Activated CD4-positive, CD25-positive, alpha-beta regulatory T cell treated with anti-CD3 and anti-CD28 coated beads, Interleukin-2, amount 50 U/mL, for 72 hours (primary cell): Measurements from ENCODE around the gene ANGPTL8.

ENCODE experiments used
- DNase-seq: peaks from one replicate; pipeline ENCODE4 v3.0.0; 2021

The ANGPTL8 gene, protein sequence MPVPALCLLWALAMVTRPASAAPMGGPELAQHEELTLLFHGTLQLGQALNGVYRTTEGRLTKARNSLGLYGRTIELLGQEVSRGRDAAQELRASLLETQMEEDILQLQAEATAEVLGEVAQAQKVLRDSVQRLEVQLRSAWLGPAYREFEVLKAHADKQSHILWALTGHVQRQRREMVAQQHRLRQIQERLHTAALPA

DNA sequence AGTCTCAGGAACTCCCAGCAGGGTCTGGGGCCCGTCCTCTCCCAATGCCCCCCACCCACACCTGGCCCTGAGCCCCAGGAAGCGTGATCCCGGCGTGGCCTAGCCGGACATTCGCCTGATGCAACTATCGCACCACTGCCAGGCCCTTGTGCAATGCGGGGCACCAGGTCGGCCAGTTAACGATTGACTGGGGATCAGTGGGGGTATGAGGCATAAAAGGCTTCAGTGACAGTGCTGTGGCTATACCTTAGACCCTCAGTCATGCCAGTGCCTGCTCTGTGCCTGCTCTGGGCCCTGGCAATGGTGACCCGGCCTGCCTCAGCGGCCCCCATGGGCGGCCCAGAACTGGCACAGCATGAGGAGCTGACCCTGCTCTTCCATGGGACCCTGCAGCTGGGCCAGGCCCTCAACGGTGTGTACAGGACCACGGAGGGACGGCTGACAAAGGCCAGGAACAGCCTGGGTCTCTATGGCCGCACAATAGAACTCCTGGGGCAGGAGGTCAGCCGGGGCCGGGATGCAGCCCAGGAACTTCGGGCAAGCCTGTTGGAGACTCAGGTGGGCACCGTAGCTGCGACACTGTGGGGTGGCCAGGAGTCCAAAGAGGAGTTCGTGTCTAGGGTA is at the start of gene ANGPTL8:
Gene ANGPTL8 (plus strand): TSS at position 243 of the 624 bp plus-strand sequence. CDS start 19 bp downstream, at position 262.
- no peak for DNase-seq

DNA sequence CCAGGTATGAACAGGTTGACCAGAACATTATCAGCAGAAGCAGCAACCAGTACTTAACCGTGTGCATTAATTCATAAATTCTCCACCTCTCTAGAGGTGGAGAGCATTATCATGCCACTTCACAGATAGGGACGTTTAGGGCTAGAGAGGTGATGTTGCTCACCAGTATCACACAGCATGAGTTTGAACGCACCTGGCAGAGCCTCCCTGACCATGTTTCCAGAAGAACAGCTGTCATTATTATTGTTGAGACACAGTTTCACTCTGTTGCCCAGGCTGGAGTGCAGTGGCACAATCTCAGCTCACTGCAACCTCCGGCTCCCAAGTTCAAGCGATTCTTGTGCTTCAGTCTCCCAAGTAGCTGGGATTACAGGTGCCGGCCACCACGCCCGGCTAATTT is 48.9 kb upstream of the ANGPTL8 start:
- no peak for DNase-seq

DNA sequence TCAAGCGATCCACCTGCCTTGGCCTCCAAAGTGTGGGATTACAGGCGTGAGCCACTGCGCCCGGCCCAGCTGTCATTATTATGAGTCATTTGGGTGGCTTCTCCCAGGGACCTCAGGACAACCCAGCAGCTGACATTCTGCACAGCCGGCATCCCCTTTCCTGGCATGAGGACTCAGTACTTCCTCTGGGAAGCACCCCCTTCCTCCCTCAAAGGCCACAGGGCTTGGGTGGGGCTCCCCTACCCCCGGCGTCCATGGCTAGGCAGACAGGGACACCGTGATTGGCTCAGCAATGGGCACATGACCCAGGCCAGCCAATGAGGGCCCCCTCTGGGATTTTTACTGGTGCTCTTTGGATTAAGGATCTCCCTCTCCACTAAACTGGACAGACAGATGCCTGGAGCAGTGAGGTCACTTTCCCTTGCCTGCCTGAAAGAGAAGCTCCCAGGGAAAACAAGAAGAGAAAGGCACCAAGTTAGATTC is 48.1 kb upstream of the ANGPTL8 start:
- no peak for DNase-seq

DNA sequence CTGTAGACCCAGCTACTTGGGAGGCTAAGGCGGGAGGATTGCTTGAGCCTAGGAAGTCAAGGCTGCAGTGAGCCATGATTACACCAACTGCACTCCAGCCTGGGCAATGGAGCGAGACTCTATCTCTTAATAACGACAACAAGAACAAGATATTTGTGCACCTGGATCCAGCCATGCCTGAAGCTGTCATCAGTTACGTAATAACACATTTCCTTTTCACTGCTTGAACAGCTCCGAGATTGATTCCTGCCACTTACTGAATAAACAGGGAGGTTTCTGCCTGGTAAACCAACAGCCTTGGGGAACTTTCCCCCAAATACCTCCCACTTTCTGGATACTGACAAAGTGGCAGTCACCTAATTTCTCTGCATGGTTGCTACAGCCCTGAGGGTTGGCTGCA is 47.5 kb upstream of the ANGPTL8 start:
- no peak for DNase-seq

DNA sequence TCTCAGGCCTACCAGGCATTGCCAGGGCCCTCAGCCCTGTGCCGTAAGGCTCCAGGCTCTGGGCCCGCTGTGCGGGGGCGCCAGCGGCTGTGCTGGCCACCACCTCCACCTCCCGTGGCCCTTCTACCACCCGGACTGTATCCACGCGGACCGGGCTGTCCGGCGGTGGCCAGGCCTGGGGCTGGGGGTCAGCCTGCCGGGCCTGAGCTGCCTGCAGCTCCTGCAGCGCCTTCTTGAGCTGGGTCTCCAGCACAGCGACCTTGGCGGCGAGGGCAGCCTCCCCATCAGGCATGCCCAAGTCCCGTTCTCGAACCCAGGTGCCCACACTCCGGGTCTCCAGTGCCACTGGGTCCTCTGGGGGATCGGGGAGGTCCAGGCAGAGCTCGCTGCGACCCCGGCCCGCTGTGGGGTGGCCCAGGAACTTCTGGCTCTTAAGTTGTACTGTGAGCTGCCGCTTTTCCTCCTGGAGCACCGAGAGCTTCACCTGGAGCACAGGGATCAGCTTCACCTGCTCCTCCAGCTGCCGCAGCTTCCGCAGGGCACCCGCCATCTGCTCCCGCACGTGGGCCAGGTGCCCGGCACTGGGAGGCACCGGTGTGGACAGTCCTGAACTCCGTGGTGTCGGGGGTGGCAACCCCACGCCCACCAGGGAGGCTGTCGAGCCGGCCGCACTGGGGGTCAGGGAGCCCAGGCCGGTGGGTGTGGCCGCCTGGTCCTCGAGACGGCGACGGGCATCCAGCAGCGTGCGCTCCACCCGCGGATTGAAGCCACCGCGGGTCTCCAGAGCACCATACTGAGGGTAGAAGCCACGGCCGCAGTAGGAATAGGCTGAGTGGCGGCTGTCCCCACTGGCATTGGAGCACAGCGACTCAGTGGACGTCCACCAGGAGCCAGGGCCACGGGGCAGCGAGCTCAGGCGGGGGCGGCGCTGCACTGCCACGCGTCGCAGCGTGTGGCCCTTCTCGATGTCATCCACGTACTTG is 46.2 kb upstream of the ANGPTL8 start:
- DNase-seq: no peak

DNA sequence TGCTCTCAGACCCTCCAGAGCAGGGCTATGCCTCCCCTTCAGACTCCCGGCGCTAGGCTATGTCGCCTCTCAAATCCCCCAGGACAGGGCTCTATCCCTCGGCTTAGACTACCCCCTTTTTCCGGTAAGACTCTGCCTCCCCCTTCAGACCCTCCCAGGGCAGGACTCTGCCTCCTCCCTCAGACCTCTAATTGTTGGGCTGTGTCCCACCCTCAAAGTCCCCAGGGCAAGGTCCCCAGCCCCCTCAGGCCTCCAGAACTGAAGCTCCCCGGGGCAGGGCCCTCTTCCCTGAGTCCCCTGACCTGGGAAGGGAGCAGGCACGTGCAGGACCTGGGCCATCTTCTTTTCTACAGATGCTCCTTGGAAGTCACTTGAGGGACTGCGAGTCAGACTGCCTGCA is 45.2 kb upstream of the ANGPTL8 start:
- DNase-seq: no peak

DNA sequence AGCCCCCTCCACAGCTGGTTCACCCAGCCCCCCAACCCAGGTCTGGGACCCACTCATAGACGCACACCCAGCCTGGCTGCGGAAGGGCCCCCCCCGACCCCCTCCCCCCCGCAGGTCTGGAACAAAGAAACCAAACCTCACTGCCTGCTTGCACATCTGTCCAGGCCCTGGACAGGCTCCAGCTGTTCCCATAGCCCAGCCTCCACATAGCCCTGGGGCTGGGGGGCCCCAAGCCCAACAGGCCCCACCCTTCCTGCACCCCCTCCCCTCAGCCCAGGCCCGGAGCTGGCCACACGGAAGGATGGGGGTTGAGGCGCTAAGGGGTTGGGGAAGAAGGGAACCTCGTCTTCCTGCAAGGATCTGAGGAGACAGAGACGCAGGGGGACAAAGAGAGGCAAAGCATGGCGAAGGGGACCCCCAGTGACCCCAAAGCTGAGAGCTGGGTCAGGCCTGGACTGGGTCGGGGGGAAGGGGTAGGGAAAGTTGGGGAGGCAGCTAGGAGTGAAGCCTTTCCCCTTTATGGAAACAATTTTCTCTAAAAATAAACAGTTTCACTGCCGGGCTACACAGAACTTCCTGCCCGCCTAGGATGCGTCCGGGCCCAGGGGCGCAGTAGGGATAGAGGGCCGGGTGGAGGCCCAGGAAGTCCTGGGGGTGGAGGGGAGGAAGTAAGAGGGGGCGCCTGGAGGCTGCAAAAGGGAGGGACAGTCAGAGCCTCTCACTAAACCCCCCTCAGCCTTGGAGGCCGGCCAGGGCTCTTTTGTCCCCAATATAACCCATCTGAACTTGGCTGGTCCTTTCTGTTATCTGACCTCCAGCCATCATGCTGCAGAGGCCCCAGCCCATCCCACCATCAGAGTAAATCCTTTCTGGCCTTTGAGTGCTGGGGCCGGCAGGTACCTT is 44.5 kb upstream of the ANGPTL8 start:
- DNase-seq: no peak

DNA sequence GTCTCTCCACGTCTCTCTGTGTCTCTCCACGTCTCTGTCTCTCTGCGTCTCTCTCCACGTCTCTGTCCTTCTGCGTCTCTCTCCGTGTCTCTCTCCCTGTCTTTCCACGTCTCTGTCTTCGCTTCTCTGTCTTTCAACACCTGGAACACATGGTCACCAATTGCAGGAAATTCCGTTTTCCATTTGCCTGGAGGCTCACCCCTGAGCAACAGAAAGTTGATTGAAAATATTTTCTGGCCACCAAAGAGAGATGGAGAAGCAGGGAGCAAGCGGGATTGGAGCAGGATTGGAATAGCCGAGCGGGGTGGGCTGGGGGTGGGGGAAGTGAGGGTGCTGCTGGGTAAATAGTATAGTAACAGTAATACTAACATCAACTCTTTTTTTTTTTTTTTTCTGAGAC is 43.7 kb upstream of the ANGPTL8 start:
- DNase-seq: no peak

DNA sequence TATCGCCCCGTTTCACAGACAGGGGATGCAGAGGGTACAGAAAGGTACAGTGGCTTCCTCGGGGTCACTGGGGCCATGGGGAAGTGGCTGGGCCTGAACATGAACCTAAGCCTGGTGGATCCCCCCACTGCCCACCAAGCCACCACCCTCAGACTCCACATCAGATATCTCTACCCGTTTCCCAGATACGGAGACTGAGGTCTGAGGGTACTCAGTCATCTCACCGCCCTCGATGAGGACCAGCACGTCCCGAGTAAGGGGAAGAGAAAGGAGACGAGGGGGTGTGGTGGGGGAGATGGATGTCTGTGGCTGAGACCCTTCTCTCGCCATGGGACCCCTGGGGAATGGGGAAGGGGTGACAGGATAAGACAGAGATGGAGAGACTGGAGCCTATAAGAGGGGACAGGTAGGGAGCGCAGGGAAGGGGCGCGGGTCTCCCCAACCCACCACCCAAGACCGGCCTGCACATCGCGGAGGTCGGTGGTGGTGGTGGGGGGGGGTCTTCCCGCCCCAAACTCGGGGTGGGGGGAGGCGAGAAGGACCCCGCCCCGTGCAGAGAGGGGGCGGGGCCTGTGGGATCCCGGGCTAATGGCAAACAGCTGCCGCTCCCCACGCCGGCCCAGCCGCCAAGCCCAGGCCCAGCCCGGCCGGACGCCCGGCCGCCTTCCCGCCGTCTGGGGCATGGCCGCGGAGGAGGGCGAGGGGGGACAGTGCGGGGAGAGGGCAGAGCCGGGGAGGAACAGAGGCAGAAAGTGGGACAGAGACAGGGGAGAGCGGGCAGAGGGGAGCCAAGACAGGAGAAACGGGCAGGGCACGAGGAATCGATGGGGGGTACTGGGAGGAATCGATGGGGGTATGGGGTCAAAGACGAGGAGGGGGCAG is 42.8 kb upstream of the ANGPTL8 start:
- no peak for DNase-seq

DNA sequence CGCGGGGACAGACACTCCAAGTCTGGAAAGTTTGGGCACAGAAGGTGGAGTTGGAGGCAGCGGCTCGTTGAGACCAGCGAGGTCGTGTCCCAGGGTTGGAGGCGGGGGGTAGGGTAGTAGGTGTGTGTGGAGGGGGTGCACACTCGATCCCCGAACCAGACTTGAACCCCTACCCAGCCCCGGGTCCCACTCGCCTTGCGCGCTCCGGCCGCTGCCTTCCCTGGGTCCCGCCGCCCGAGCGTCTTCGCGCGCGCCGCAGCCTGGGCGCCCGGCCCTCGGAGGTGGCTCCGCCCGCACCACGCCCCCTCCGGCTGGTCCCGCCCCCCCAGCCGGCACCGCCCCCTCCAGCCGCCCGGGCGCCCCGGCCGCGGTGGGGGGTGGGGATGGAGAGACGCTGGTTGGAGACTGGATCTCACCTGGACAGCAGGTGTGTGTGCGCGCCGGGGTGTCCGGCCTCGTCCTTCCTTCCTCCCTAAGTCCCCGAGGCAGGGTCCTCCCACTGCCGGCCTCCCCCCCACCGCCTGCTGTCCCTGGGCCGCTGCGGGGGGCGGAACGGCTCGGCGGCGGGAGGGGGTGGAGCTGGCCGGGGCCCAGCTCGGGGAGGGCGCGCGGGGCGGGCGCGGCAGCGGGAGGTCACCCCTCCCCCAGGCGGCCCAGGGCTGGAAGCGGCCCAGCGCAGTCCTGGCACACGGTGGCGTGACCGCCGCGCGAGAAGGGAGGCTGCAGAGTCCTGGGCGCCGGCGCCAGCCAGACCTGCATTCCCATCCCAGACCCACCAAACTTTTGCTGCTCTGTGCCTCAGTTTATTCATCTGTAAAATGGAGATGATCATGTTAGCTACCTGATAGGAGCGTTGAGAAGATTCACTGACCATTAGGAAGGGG is 41.9 kb upstream of the ANGPTL8 start, which contains the start of gene KANK2:
Gene KANK2 (minus strand): TSS at position 255 of the 884 bp plus-strand sequence. CDS start 3,034 bp downstream, outside the sequence.
- DNase-seq: peak; percentile 79

DNA sequence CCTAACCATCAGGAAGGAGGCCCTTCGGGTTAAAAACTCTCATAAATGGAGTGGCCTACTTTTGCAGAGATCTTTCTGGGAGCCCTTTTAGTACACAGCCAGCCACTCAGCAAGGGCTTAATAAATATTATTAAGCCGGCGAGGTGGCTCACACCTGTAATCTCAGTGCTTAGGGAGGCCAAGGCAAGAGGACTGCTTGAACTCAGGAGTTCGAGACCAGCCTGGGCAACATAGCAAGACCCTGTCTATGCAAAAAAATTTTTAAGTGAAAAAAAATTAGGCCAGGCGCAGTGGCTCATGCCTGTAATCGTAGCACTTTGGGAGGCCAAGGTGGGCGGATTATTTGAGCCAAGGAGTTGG is 41.3 kb upstream of the ANGPTL8 start:
- DNase-seq: no peak

DNA sequence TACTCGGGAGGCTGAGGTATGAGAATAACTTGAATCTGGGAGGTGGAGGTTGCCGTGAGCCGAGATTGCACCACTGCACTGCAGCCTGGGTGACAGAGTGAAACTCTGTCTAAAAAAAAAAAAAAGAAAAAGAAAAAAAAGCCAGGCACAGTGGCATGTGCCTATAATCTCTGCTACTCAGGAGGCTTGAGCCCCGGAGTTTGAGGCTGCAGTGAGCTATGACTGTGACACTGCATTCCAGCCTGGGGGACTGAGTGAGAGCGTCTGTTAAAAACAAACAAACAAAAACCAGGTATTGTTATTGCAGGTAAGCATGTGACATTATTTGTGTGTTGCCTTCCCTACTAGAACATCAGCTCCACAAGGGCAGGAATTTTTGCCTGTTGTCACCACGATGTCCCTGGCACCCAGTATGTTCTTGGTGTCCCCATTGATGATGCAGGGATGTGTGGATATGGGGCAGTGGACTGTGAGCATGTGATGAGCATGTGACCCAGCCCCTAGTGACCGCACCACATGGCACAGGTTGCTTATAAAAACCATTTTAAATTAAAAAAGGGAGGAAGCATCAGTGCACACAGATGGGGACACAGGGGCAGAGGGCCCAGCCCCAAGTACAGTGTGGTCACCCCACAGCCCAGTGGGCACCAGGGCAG is 40.5 kb upstream of the ANGPTL8 start:
- no peak for DNase-seq

DNA sequence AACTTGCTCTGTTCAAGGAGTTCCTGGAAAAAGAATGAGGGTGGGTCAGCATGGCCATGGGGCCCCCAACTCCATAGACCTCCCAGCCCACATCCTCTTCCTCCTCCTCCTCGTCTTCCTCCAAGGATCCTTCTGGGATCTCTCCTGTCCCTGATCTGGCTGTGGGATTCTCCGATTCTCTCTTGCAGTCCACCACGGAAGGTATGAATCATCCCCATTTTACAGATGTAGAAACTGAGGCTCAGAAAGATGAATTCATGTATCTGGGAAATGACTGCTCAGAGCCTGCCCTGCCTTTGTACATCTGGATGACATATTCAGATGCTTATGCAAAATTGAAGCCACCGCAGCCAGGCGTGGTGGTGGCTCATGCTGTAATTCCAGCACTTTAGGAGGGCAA is 39.9 kb upstream of the ANGPTL8 start:
- DNase-seq: no peak

DNA sequence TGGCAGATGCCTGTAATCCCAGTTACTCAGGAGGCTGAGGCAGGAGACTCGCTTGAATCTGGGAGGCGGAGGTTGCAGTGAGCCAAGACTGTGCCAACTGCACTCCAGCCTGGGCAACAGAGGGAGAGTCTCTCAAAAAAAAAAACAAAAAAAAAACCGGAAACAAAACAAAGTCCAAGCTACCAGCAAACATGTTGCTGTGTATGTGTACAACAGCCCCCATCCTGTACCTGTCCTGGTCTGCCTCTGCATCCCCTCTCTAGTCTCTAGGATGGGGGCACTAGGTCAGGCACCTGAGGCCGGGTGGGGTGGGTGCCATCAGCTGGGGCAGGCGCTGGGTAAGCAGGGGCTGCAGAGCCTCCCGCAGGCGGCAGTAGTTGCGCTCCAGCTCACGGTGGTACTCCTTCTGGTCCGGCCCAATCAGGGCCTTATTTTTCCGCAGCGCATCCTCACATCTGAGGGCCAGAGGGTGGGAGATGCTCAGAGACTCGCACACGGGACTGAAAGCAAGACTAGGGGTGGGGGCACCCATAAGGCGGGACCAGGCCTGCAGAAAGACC is 39.3 kb upstream of the ANGPTL8 start:
- DNase-seq: no peak

DNA sequence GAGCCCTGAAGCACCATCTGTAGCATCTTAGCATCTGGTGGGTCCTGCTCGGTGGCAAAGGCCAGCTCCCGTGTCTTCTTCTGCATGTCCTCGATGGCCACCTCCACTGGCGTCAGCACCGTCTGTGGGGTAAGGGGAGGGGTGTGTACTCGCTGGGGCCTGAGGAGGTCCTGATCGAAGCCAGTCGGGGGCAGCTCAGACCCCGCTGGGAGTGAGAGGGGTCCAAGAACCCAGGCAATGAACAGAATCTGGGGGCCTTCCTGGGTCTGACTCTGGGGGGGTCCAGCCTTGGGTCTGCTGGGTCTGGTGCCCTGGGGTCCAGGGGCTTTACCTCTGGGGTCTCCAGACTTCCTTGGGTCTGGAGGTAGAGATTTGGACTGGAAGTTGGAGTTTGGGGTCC is 38.5 kb upstream of the ANGPTL8 start:
- no peak for DNase-seq

DNA sequence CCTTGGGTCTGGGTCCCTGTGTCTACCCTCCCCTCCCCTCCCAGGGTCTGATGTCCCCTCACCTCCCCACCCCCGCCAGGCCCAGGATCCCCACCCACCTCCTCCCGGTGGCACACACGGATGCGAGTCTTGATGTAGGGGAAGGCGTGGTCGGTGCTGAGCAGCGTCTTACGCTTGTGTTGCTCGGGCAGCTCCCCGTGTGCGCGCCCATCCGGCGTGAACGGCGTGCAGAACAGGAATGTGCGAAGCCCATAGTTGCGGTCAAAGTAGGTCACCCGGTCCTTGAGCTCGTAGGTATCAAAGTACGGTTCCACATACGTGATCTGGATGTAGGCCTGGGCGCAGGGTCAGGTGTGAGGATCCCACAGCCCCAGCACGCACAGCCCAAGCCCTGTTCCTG is 37.6 kb upstream of the ANGPTL8 start:
- DNase-seq: no peak

DNA sequence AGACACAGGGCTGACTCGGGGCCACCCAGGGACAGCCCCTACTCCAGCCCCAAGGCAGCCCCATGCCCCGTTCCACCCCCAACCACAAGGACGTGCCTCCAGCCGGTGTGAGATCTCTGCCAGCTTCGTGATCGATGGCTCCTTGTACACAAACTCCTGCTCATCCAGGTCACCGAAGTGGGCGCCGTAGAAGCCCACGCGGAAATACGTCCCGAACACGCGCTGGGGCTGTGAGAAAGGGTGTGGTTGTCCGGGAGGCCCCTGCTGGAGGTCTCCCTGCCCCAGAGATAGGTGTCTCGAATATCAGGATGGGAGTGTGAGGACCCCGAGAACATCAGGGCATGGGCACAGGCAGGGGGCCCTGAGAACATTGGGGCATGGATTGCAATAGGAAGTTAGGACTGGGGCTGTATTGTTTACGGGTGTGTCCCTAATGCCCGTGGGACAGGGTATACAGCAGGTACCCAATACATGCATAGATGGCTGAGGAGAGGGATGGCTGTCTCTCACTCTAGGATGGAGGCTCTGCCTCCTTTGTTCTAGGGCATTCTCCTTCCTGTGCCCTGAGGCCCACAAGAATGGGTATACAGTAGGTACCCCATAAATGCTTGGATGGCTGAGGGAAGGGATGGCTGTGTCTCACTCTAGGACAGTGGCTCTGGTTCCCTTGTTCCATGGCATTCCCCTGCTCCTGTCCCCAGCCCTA is 36.8 kb upstream of the ANGPTL8 start:
- no peak for DNase-seq

DNA sequence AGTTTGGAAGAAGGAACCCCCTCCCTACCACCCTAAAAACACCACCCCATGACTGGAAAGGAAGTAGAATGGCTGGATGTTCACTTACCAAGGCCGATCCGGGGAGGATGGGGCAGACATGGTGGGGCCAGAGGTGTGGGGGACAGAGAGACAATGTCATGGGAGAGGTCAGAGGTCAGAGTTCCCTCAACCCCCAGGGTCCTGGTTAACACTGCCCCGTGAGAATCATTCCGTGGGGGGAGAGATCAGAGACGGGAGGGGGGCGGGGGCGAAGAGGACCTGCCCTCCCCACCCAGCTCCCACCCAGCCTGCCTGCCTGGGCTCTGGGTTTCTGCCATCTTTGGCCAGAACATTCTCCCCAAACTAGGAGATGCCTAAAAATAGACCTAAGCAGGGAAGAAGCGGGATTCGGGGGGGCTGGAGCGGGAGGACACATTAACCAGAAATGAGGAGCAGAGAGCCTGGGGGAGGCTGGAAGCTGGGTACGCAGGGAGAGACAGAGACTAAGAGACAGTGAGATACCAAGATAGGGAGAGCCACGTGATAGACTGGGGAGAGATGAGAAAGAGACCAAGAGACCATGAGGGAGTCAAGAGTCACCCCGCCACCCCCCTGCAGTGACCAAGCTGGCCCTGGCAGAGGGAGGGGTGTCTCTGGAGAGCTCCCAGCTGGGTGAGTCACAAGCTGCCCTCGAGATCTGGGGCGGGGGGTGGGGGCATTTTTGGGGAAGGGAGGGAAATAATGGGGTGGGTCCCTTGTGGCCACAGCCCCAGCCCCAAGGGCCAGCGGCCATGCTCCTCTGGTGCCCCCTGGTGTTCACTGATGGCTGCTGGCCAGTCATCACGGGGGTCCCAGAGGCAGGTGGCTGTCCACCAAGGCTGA is 36.0 kb upstream of the ANGPTL8 start:
- DNase-seq: peak; percentile 56
